ENCODE results near the gene FLNC.

DNA sequence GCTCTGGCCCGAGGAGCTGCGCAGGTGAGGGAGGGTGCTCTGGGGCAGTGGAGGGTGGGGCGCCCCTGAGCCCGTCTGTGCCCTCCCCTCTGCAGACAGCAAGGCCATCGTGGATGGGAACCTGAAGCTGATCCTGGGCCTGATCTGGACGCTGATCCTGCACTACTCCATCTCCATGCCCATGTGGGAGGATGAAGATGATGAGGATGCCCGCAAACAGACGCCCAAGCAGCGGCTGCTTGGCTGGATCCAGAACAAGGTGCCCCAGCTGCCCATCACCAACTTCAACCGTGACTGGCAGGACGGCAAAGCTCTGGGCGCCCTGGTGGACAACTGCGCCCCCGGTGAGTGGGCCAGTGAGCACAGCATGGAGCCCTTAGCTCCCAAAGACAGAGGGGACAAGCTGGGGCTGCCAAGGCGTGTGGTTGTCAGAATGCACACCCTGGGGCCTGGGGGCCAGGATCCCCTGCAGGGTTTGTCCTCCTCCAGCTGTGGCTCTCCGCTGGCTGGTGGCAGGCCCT lies 5.1 kb downstream of the FLNC start:
- TF ChIP-seq, protein P1, sequence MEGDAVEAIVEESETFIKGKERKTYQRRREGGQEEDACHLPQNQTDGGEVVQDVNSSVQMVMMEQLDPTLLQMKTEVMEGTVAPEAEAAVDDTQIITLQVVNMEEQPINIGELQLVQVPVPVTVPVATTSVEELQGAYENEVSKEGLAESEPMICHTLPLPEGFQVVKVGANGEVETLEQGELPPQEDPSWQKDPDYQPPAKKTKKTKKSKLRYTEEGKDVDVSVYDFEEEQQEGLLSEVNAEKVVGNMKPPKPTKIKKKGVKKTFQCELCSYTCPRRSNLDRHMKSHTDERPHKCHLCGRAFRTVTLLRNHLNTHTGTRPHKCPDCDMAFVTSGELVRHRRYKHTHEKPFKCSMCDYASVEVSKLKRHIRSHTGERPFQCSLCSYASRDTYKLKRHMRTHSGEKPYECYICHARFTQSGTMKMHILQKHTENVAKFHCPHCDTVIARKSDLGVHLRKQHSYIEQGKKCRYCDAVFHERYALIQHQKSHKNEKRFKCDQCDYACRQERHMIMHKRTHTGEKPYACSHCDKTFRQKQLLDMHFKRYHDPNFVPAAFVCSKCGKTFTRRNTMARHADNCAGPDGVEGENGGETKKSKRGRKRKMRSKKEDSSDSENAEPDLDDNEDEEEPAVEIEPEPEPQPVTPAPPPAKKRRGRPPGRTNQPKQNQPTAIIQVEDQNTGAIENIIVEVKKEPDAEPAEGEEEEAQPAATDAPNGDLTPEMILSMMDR (conservative IDR thresholded peaks at IDR 0.05; ENCODE audit: low read length) = no peak
- no peak for TF ChIP-seq EZH2phosphoT487 (IDR thresholded peaks at IDR 0.05; ENCODE audit: borderline replicate concordance)
